Measurements from ENCODE around the gene HDGF.

- TF ChIP-seq POLR2A (IDR thresholded peaks at IDR 0.05) (no peak), CTCF (IDR thresholded peaks at IDR 0.05) (no peak), EP300 (IDR thresholded peaks at IDR 0.05) (no peak), POLR2AphosphoS5 (IDR thresholded peaks at IDR 0.05) (no peak)
Observed at GRCh38 chr1:156755527-156755950, 4.1 kb upstream of the HDGF start.

Data from upper lobe of left lung (tissue), 4 donors.